Psoas muscle (tissue), 8 donors: ENCODE data around the gene FOXP3. TPM values are rescaled to one million over a fixed set of nuclear protein-coding genes. Genes with fewer than 3 reads are reported as not detected.

ENCODE experiments used
- ATAC-seq, 4 donors: fragments of 200-7000 bp; cut with Tn5 transposase; one replicate each; pipeline ENCODE4 v1.9.1; 2020; ENCODE audit warnings: moderate library complexity in 3 of 4, mild to moderate bottlenecking in 2 of 4
- DNase-seq, 2 donors: peaks; one replicate each; pipeline ENCODE4 v3.0.0-alpha.2; 2020
- H3K27ac ChIP-seq: fragments of 200-600 bp; one replicate; pipeline ENCODE4 v1.8.0; 2022
- H3K27me3 ChIP-seq, 3 donors: fragments of 200-600 bp in 1 of 3; one replicate each; pipeline versions ENCODE4 v1.6.1 to v1.8.0; 2013 to 2022; ENCODE audit warnings: low read length in 2 of 3, mild to moderate bottlenecking in 2 of 3, moderate library complexity in 1 of 3; ENCODE audit not compliant: insufficient read depth in 3 of 3
- H3K36me3 ChIP-seq, 2 donors: fragments of 200-600 bp in 1 of 2; one replicate each; pipeline versions ENCODE4 v1.6.1 to v1.8.0; 2013 to 2022; ENCODE audit warnings: low read depth in 1 of 2, mild to moderate bottlenecking in 1 of 2, moderate library complexity in 1 of 2; ENCODE audit not compliant: insufficient read depth in 1 of 2
- H3K4me1 ChIP-seq: fragments of 200-600 bp; one replicate; pipeline ENCODE4 v1.8.0; 2022
- H3K4me3 ChIP-seq: fragments of 200-600 bp; one replicate; pipeline ENCODE4 v1.8.0; 2022; ENCODE audit warnings: mild to moderate bottlenecking
- H3K9me3 ChIP-seq: fragments of 200-600 bp; one replicate; pipeline ENCODE4 v1.8.0; 2022
- WGBS, 3 donors: extraction: QIAGEN DNeasy Blood & Tissue Kit; methylation state at CpG; one replicate each; pipeline versions ENCODE4 v1.1.6 to v1.1.7; 2013; 5-methylcytosine and 5-hydroxymethylcytosine counted together
- intact Hi-C, 2 donors: fragments of 100-400 bp; cut with DNase I; formaldehyde crosslinking; loops; one replicate each; pipeline versions ENCODE4 v1.11.0 to v1.14.2; 2022
- polyA plus RNA-seq, 3 donors: library from polyadenylated mRNA; stranded (reverse); fragments of 200-250 nt; gene quantifications; one replicate each; pipeline ENCODE4 v1.2.3, GENCODE V29; 2013
- total RNA-seq, 4 donors: library from RNA; stranded (reverse); fragmentation: NEBNext Ultra II Directional in 2 of 4; extraction: Animal tissue kit (Norgen Biotek cat#: 25700) in 2 of 4; gene quantifications; one replicate each; pipeline versions ENCODE4 v1.2.1 to v1.2.4, GENCODE V29; 2021 to 2023
- TF ChIP-seq, protein P1 (sequence below): fragments of 200-600 bp; IDR thresholded peaks from one replicate; pipeline ENCODE4 v1.8.0; 2022; ENCODE audit warnings: antibody characterized with exemption
- donor health status: healthy with polysubstance abuse.
- donor health status: DM: no; HTN: no; CAD: no; lungs with moderate emphysema.
- donor health status: Bipolar disorder and iron deficiency.
- donor health status: healthy.
- donor health status: DM: yes; HTN: yes; CAD: no.
- donor health status: DM: no; HTN: no; CAD: no.
- donor health status: DM: no; HTN: no; CAD: no.
- donor health status: DM: yes; HTN: yes; CAD: no.

FOXP3 gene
- total and polyA plus RNA-seq, 7 donors: 0.03 to 0.05 TPM; not detected in 5

GRCh38 chrX:49247916-49248811 is 16.3 kb downstream of the FOXP3 start:
- H3K36me3 ChIP-seq: peaks cover 0 to 41% of the 10 kb centered on the region in 2 donors
- DNase-seq: no peak
- TF ChIP-seq, protein P1, sequence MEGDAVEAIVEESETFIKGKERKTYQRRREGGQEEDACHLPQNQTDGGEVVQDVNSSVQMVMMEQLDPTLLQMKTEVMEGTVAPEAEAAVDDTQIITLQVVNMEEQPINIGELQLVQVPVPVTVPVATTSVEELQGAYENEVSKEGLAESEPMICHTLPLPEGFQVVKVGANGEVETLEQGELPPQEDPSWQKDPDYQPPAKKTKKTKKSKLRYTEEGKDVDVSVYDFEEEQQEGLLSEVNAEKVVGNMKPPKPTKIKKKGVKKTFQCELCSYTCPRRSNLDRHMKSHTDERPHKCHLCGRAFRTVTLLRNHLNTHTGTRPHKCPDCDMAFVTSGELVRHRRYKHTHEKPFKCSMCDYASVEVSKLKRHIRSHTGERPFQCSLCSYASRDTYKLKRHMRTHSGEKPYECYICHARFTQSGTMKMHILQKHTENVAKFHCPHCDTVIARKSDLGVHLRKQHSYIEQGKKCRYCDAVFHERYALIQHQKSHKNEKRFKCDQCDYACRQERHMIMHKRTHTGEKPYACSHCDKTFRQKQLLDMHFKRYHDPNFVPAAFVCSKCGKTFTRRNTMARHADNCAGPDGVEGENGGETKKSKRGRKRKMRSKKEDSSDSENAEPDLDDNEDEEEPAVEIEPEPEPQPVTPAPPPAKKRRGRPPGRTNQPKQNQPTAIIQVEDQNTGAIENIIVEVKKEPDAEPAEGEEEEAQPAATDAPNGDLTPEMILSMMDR: no peak

DNA sequence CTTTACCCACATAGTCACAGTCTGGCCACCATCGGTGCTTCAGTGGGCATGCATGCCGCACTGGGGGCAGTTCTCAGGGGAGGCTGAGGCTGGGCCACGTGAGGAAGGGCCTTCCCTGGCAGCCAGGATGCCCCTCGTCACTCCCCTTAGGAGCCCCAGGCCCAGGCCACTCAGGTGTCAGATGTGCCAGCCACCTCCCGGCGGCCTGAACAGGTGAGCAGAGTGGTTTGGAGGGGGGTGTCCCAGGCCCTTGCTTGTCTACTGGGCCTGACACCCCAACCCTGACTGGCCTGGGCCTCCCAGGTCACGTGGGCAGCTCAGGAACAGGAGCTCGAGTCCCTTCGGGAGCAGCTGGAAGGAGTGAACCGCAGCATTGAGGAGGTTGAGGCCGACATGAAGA is 17.2 kb downstream of the FOXP3 start:
- ATAC-seq (no peak), DNase-seq (no peak)
- Histone ChIP-seq H3K9me3 (no peaks in the 10 kb centered on the region), H3K27me3 (no peaks in the 10 kb centered on the region), H3K36me3 (peaks cover 0 to 46% of the 10 kb centered on the region in 2 donors), H3K4me1 (no peaks in the 10 kb centered on the region), H3K27ac (no peak overlapping the region), H3K4me3 (no peak overlapping the region)
- 83 to 95% (median 95%) methylated on average over 7 to 11 of the region's 11 CpGs for WGBS, 3 donors
- TF ChIP-seq, protein P1: no peak
- intact Hi-C loops: no loop called here

More at GRCh38 chrX:49247916-49248811, 16.3 kb downstream of the FOXP3 start:
- no peak overlapping the region for H3K4me3 ChIP-seq
- 76 to 89% (median 82%) methylated on average over 13 to 28 of the region's 28 CpGs for WGBS, 3 donors
- intact Hi-C loops: no loop called here
- H3K4me1 ChIP-seq: no peaks in the 10 kb centered on the region
- ATAC-seq: no peak
- no peak overlapping the region for H3K27ac ChIP-seq
- H3K27me3 ChIP-seq: no peaks in the 10 kb centered on the region
- no peaks in the 10 kb centered on the region for H3K9me3 ChIP-seq

DNA sequence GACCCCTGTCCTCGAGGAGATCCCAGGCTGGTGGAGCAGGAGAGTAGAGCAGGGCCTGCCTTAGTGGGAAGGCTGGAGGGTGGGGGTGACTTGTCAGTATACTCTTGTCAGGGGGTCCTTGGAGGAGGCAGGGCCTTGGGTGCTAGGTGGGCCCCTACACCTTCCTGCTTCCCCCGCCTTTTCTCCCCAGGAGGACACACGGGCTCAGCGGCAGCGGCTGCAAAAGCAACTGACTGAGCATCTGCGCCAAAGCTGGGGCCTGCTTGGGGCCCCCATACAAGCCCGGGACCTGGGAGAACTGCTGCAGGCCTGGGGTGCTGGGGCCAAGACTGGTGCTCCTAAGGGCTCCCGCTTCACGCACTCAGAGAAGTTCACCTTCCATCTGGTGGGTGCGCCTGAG is 18.0 kb downstream of the FOXP3 start:
- TF ChIP-seq, protein P1: no peak
- H3K4me1 ChIP-seq: no peaks in the 10 kb centered on the region
- no peak for ATAC-seq
- no peak overlapping the region for H3K27ac ChIP-seq
- H3K36me3 ChIP-seq: peaks cover 0 to 46% of the 10 kb centered on the region in 2 donors
- no peaks in the 10 kb centered on the region for H3K27me3 ChIP-seq
- H3K4me3 ChIP-seq: no peak overlapping the region
- intact Hi-C loops: no loop called here
- no peaks in the 10 kb centered on the region for H3K9me3 ChIP-seq
- DNase-seq: no peak
- WGBS, 3 donors: 94 to 98% (median 97%) methylated on average over 5 to 10 of the region's 10 CpGs

DNA sequence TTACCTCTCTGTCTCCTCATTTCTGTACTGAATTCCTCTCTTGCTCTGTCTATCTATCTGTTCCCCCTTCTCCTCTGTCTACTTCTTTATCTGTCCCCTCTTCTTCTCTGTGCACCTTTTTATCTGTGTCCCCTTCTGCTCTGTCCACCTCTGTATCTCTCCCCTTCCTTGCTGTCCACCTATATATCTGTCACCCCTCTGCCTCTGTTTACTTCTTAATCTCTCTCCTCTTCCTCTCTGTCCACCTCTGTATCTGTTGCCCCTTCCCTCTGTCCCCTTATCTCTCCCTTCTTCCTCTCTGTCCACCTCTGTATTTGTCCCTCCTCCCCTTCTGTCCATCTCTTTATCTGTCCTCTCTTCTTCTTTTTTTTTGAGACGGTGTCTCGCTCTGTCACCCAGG is 20.3 kb downstream of the FOXP3 start:
- no peak for ATAC-seq
- H3K4me1 ChIP-seq: no peaks in the 10 kb centered on the region
- WGBS, 3 donors: 86 to 94% (median 92%) methylated on average over 1 to 2 of the region's 2 CpGs
- no peaks in the 10 kb centered on the region for H3K27me3 ChIP-seq
- intact Hi-C loops: no loop called here
- no peak overlapping the region for H3K27ac ChIP-seq
- DNase-seq: no peak
- TF ChIP-seq, protein P1: no peak
- peaks cover 0 to 46% of the 10 kb centered on the region in 2 donors for H3K36me3 ChIP-seq
- no peak overlapping the region for H3K4me3 ChIP-seq
- no peaks in the 10 kb centered on the region for H3K9me3 ChIP-seq
